Measurements from ENCODE around the gene NUP205.

Gene NUP205

DNA sequence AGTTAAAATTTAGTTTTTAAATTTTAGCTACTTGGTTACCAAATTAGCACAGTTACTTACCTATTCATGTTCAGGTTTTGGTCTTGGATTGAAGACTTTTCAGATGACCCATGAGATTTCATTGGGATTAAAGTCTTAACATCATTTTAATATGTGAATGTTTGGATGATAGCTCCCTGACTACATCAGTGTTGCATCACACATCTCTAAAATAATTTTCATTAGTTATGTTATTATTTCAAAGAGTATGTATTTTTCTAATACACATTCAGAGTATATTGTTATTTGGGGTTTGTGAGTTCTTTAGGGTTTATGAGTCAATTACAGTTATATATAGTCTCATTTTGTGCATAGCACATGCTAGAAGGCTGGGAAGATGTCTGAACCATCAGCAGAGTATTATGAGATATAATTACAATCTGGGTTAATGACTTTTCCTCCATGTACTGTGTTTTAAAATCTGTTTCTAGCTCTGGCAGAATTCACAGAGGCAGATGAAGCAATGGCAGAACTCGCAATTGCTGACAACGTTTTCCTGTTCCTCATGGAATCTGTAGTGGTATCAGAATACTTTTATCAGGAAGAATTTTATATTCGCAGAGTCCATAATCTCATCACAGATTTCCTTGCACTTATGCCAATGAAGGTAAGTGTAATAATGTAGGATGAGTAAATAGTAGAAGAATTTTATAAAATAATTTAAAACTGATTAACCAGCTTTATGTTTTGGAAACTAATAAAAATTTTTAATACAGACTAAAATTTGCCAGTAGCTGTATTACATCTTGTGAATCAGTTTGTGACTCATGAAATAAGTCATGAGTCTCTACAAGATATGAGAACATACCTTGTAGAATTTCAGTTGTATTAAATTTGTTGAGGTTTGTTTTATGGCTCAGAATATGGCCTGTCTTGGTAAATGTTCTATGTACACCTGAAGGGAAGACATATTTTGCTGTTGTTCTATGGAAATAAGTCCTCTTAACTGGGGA is 26.9 kb downstream of the NUP205 start:
- Histone ChIP-seq H3K4me1 (ENCODE audit: insufficient read depth, low read length) (no peaks in the 10 kb centered on the region), H3K27me3 (ENCODE audit: insufficient read depth, low read length) (no peaks in the 10 kb centered on the region), H3K36me3 (ENCODE audit: insufficient read depth, low read length) (peaks cover 99% of the 10 kb centered on the region), H3K9me3 (ENCODE audit: insufficient read depth, low read depth, low read length) (no peaks in the 10 kb centered on the region), H3K9ac (ENCODE audit: low read depth, low read length) (no peak overlapping the region), H3K4me3 (ENCODE audit: low read length) (no peak overlapping the region), H3K27ac (ENCODE audit: low read depth, low read length) (no peak overlapping the region)
- 91% methylated on average over 2 of the region's 3 CpGs for WGBS

DNA sequence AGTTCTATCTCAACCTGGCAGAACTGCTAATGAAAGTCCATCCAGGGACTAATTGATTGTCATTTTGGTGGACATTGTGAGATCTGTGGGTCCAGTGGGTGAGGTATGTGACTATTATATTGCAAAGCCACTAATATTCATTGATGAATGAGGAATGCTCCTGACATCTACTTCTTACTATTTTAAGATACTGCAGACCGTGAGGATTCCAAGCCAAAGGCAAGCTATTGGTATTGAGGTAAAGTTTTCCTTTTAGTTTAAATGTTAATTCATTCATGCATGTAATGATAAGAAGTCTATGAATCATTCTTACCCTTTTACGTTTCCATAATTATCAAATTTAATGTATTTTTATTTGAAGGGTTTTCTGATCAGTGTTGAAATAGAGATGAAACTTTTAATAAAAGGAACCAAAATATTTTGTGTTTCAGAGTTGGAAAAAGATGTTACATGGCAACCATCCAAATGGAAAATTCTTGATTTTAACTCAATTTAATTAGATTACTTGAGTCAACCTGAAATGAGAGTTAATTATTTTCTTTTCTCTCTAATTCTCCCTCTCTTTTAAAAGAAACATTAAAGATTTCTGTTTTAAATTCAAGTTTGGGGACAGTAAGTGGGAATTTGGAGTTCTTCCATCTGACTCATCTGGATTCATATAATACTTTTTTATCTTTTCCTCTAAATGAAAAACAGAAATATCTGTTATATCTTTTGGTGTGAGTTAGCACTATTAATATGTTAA is 39.6 kb downstream of the NUP205 start:
- Histone ChIP-seq H3K36me3 (ENCODE audit: insufficient read depth, low read length) (peaks cover 96% of the 10 kb centered on the region), H3K4me3 (ENCODE audit: low read length) (no peak overlapping the region), H3K4me1 (ENCODE audit: insufficient read depth, low read length) (no peaks in the 10 kb centered on the region), H3K9ac (ENCODE audit: low read depth, low read length) (no peak overlapping the region), H3K27ac (ENCODE audit: low read depth, low read length) (no peak overlapping the region), H3K9me3 (ENCODE audit: insufficient read depth, low read depth, low read length) (no peaks in the 10 kb centered on the region), H3K27me3 (ENCODE audit: insufficient read depth, low read length) (no peaks in the 10 kb centered on the region)
- WGBS, result no CpG with 5 or more reads among the region's 2 CpGs

DNA sequence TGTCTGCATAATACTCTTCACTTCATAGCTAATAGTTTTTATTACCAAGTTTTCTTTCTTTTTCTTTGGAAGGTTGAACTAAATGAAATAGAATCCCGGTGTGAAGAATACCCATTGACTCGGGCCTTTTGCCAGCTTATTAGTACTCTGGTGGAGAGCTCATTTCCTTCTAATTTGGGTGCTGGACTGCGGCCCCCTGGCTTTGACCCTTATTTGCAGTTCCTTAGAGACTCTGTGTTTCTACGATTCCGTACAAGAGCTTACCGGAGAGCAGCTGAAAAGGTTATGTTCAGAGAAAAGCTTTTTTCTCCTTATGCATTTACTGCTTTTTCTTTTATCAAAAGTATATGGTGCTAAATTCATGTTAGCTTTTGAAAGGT is 40.2 kb downstream of the NUP205 start:
- Histone ChIP-seq H3K27me3 (ENCODE audit: insufficient read depth, low read length) (no peaks in the 10 kb centered on the region), H3K36me3 (ENCODE audit: insufficient read depth, low read length) (peaks cover 96% of the 10 kb centered on the region), H3K9me3 (ENCODE audit: insufficient read depth, low read depth, low read length) (no peaks in the 10 kb centered on the region), H3K4me1 (ENCODE audit: insufficient read depth, low read length) (no peaks in the 10 kb centered on the region), H3K27ac (ENCODE audit: low read depth, low read length) (no peak overlapping the region), H3K4me3 (ENCODE audit: low read length) (no peak overlapping the region), H3K9ac (ENCODE audit: low read depth, low read length) (no peak overlapping the region)
- 93% methylated on average over 6 of the region's 6 CpGs for WGBS

DNA sequence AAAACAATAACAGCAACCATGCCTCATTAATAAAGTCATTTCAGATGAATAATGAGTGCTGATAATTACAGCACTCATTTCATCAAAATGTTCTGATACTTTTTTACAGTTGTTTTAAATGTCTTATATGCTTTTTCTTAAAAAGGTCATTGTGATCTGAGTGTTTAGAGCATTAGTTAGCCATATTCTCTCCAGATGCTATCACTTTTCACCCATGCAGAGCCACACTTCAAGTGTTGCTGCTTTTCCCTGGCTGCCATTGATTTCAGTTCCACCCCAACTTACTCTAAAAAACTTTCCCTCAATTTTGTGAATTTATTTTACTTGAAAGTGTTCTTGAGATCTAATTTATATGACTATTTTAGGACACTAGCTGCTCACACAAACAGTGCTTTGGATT is 41.8 kb downstream of the NUP205 start:
- H3K27ac ChIP-seq (ENCODE audit: low read depth, low read length), result no peak overlapping the region
- H3K36me3 ChIP-seq (ENCODE audit: insufficient read depth, low read length), result peaks cover 96% of the 10 kb centered on the region
- H3K4me3 ChIP-seq (ENCODE audit: low read length), result no peak overlapping the region
- H3K9ac ChIP-seq (ENCODE audit: low read depth, low read length), result no peak overlapping the region
- no peaks in the 10 kb centered on the region for H3K27me3 ChIP-seq (ENCODE audit: insufficient read depth, low read length)
- no peaks in the 10 kb centered on the region for H3K4me1 ChIP-seq (ENCODE audit: insufficient read depth, low read length)
- no peaks in the 10 kb centered on the region for H3K9me3 ChIP-seq (ENCODE audit: insufficient read depth, low read depth, low read length)

DNA sequence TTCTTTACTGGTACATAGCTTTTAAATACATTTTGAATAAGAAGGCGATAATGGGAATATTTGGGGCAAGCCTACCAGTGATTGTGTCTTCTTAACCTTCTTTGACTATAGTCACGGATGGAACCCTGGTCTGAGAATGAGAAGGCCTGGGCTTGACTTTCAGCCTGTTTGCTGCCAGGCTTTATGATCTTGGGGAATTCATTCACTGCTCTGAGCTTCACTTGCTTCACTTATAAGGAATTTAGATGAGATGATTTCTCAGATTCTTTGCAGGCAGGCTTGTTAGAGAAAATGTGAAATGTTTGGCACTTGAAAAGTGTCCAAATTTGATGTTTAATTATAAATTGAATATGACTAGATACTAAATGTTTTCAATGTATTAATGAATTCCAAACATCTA is 42.5 kb downstream of the NUP205 start:
- Histone ChIP-seq H3K4me3 (ENCODE audit: low read length) (no peak overlapping the region), H3K27ac (ENCODE audit: low read depth, low read length) (no peak overlapping the region), H3K36me3 (ENCODE audit: insufficient read depth, low read length) (peaks cover 96% of the 10 kb centered on the region), H3K27me3 (ENCODE audit: insufficient read depth, low read length) (no peaks in the 10 kb centered on the region), H3K9me3 (ENCODE audit: insufficient read depth, low read depth, low read length) (no peaks in the 10 kb centered on the region), H3K9ac (ENCODE audit: low read depth, low read length) (no peak overlapping the region), H3K4me1 (ENCODE audit: insufficient read depth, low read length) (no peaks in the 10 kb centered on the region)
- WGBS, result 94% methylated on average over 2 of the region's 2 CpGs

DNA sequence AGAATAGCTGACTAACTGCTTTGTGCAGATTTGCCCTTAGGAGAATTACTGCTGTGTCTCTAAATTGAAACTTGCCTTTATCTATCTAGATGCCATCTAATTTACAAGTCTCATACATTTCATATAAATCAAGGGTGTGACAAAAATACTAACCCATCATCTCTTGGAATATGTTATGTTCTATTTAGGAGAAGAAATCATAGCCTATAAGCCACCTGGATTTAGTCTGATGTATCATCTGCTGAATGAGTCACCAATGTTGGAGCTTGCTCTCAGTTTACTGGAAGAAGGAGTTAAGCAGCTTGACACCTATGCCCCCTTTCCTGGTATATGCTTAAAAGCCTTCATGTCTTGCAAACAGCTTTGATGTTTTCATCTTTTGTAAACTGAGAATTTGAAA is 43.5 kb downstream of the NUP205 start:
- H3K27me3 ChIP-seq (ENCODE audit: insufficient read depth, low read length), result no peaks in the 10 kb centered on the region
- no peaks in the 10 kb centered on the region for H3K9me3 ChIP-seq (ENCODE audit: insufficient read depth, low read depth, low read length)
- peaks cover 98% of the 10 kb centered on the region for H3K36me3 ChIP-seq (ENCODE audit: insufficient read depth, low read length)
- H3K4me1 ChIP-seq (ENCODE audit: insufficient read depth, low read length), result no peaks in the 10 kb centered on the region
- H3K4me3 ChIP-seq (ENCODE audit: low read length), result no peak overlapping the region
- H3K9ac ChIP-seq (ENCODE audit: low read depth, low read length), result no peak overlapping the region
- no peak overlapping the region for H3K27ac ChIP-seq (ENCODE audit: low read depth, low read length)

DNA sequence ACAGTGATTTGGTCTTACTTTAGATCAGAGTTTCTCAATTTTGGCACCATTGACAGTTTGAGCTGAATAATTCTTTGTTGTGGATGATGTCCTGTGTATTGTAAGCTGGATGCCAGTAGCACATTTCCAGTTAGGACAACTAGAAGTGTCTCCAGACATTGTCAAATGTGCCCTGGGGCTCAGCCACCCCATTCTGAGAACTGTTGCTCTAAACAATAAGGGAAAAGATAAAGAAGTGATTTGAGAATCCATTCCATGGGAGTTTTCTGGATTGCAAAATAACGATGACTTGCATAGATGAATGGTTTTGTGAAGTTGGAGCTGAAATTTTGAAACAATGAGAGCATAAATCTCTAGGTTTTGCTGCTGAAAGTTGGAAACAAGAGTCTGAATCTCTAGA is 44.6 kb downstream of the NUP205 start:
- H3K9ac ChIP-seq (ENCODE audit: low read depth, low read length), result no peak overlapping the region
- no peaks in the 10 kb centered on the region for H3K4me1 ChIP-seq (ENCODE audit: insufficient read depth, low read length)
- WGBS, result 98% methylated on average over 1 of the region's 1 CpG
- H3K27ac ChIP-seq (ENCODE audit: low read depth, low read length), result no peak overlapping the region
- H3K9me3 ChIP-seq (ENCODE audit: insufficient read depth, low read depth, low read length), result no peaks in the 10 kb centered on the region
- no peak overlapping the region for H3K4me3 ChIP-seq (ENCODE audit: low read length)
- H3K36me3 ChIP-seq (ENCODE audit: insufficient read depth, low read length), result peaks cover 100% of the 10 kb centered on the region
- no peaks in the 10 kb centered on the region for H3K27me3 ChIP-seq (ENCODE audit: insufficient read depth, low read length)

DNA sequence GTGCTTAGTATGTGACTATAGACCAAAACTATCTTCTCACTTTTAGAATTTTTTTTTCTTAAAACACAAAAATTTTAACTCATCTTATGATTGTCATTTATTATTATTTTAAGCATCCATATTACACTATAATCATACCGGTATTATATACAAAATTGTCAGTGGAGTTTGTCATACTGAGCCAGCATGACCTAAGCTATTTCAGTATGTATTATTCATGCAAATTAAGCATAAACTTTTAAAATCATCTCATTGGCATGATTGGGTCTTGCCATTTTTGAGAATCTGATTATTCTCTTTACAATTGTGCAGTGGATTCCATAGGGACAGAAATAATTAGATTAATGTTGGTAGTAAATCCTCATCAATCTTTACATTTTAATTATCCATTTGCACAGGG is 58.4 kb downstream of the NUP205 start:
- Histone ChIP-seq H3K9ac (ENCODE audit: low read depth, low read length) (no peak overlapping the region), H3K4me3 (ENCODE audit: low read length) (no peak overlapping the region), H3K4me1 (ENCODE audit: insufficient read depth, low read length) (no peaks in the 10 kb centered on the region), H3K36me3 (ENCODE audit: insufficient read depth, low read length) (peaks cover 97% of the 10 kb centered on the region), H3K9me3 (ENCODE audit: insufficient read depth, low read depth, low read length) (no peaks in the 10 kb centered on the region), H3K27me3 (ENCODE audit: insufficient read depth, low read length) (no peaks in the 10 kb centered on the region), H3K27ac (ENCODE audit: low read depth, low read length) (no peak overlapping the region)
- no CpG with 5 or more reads among the region's 1 CpG for WGBS

DNA sequence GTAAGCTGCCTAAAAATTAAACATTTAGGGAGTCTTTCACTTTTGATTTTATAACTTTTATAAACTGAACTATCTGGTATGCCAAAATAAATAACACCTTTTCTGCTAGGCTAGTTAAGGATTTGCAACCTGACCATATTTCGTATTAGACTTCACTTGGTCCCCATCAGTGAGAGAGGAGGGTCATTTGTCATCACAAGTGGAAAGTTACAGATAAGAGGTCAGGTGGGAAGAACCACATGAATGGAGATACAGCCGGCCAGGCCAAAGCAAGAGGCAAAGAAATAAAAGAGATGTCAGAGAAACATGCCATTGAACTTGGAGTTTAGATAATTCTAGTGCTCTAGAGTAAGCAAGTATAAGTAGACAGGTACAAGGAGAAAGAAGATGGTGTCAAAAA is 60.1 kb downstream of the NUP205 start:
- H3K27me3 ChIP-seq (ENCODE audit: insufficient read depth, low read length), result no peaks in the 10 kb centered on the region
- 95% methylated on average over 2 of the region's 2 CpGs for WGBS
- no peaks in the 10 kb centered on the region for H3K4me1 ChIP-seq (ENCODE audit: insufficient read depth, low read length)
- no peak overlapping the region for H3K9ac ChIP-seq (ENCODE audit: low read depth, low read length)
- no peak overlapping the region for H3K4me3 ChIP-seq (ENCODE audit: low read length)
- H3K36me3 ChIP-seq (ENCODE audit: insufficient read depth, low read length), result peaks cover 96% of the 10 kb centered on the region
- no peak overlapping the region for H3K27ac ChIP-seq (ENCODE audit: low read depth, low read length)
- H3K9me3 ChIP-seq (ENCODE audit: insufficient read depth, low read depth, low read length), result no peaks in the 10 kb centered on the region

DNA sequence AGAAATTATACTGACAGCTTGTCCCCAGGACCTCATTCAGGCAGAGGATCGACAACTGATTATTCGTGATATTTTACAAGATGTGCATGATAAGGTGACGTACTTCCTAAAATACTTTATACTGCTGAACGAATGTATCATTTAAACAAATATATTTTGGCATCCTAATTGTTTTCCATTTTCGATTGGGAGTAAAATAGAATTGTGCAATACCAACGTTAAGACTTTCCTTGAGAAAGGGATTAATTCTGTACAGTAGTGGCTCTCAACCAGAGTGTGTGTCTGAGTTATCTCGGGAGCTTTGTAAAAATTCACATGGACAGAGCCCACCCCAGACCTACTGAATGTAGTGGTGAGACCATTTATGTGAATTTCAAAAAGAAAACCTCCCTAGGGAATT is 60.8 kb downstream of the NUP205 start:
- H3K36me3 ChIP-seq (ENCODE audit: insufficient read depth, low read length), result peaks cover 98% of the 10 kb centered on the region

DNA sequence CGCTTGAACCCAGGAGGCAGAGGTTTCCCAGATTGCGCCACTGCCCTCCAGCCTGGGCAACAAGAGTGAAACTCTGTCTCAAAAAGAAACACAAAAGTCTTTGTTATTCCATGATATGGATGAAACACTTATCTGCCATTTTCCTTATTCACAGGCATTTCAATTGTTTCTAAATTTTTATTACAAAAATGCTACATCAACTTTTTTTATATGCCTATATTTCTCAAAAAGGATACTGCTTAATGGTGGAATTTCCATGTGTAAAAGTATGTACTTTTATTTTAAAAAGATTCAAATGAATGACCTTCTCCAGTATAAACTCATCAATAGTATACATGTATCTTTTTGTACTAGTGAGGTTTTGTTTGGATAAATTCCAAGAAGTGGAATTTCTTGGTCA is 62.7 kb downstream of the NUP205 start:
- peaks cover 98% of the 10 kb centered on the region for H3K36me3 ChIP-seq (ENCODE audit: insufficient read depth, low read length)
- no peaks in the 10 kb centered on the region for H3K4me1 ChIP-seq (ENCODE audit: insufficient read depth, low read length)
- no peak overlapping the region for H3K9ac ChIP-seq (ENCODE audit: low read depth, low read length)
- H3K4me3 ChIP-seq (ENCODE audit: low read length), result no peak overlapping the region
- no peaks in the 10 kb centered on the region for H3K9me3 ChIP-seq (ENCODE audit: insufficient read depth, low read depth, low read length)
- H3K27ac ChIP-seq (ENCODE audit: low read depth, low read length), result no peak overlapping the region
- WGBS, result 97% methylated on average over 2 of the region's 2 CpGs
- no peaks in the 10 kb centered on the region for H3K27me3 ChIP-seq (ENCODE audit: insufficient read depth, low read length)

More for the DNA sequence above, 60.8 kb downstream of the NUP205 start:
- no peaks in the 10 kb centered on the region for H3K27me3 ChIP-seq (ENCODE audit: insufficient read depth, low read length)
- no peaks in the 10 kb centered on the region for H3K4me1 ChIP-seq (ENCODE audit: insufficient read depth, low read length)
- no peaks in the 10 kb centered on the region for H3K9me3 ChIP-seq (ENCODE audit: insufficient read depth, low read depth, low read length)
- no peak overlapping the region for H3K4me3 ChIP-seq (ENCODE audit: low read length)
- no peak overlapping the region for H3K9ac ChIP-seq (ENCODE audit: low read depth, low read length)
- no peak overlapping the region for H3K27ac ChIP-seq (ENCODE audit: low read depth, low read length)
- 95% methylated on average over 7 of the region's 7 CpGs for WGBS
